PC-3 (cell line): Measurements from ENCODE around the gene TRPM1. TPM values are rescaled to one million over a fixed set of nuclear protein-coding genes. Genes with fewer than 3 reads are reported as not detected.

Source experiments
- ATAC-seq: fragments of 200-7000 bp; cut with Tn5 transposase; 2 replicates; pipeline ENCODE4 v1.9.1; 2020; ENCODE audit warnings: mild to moderate bottlenecking, moderate library complexity
- BruUV-seq: library from RNA; stranded (reverse); fragments of 400-500 nt; replicated peaks from 2 replicates; lab custom pipeline; 2021; lab: Mats Ljungman, UMichigan
- CTCF ChIA-PET: fragments of 300-600 bp; sonication (Branson Sonifier 250); formaldehyde crosslinking; loops from one replicate; lab custom pipeline; 2022; ENCODE audit warnings: antibody characterized with exemption; lab: Charles Lee
- POLR2A ChIA-PET: fragments of 300-600 bp; sonication (Branson Sonifier 250); formaldehyde crosslinking; loops from one replicate; lab custom pipeline; 2022; ENCODE audit warnings: antibody characterized with exemption; ENCODE audit not compliant: unreplicated experiment; lab: Charles Lee
- DNase-seq: peaks from one replicate; pipeline ENCODE4 v3.0.0-alpha.2; 2015
- H2AFZ ChIP-seq: fragments of 300-600 bp; sonication (generic); 2 replicates; pipeline ENCODE4 v1.6.0; 2016; ENCODE audit warnings: antibody characterized with exemption, low read length
- H3F3A ChIP-seq: fragments of 300-600 bp; sonication (generic); one replicate; pipeline ENCODE4 v1.6.0; 2017; ENCODE audit warnings: antibody characterized with exemption, low read length, control low read depth, mild to moderate bottlenecking; ENCODE audit not compliant: unreplicated experiment
- H3K27ac ChIP-seq: fragments of 300-600 bp; sonication (generic); 2 replicates; pipeline ENCODE4 v1.5.1; 2016; ENCODE audit warnings: mild to moderate bottlenecking, low read length
- H3K27me3 ChIP-seq: fragments of 300-600 bp; sonication (generic); 2 replicates; pipeline ENCODE4 v1.6.1; 2016; ENCODE audit warnings: low read length, mixed read lengths
- H3K36me3 ChIP-seq: fragments of 300-600 bp; sonication (generic); 2 replicates; pipeline ENCODE4 v1.6.1; 2016; ENCODE audit warnings: low read depth, mixed run types, low read length, mixed read lengths
- H3K4me1 ChIP-seq: fragments of 300-600 bp; sonication (generic); 2 replicates; pipeline ENCODE4 v1.5.1; 2016; ENCODE audit warnings: low read length; ENCODE audit not compliant: insufficient read depth
- H3K4me2 ChIP-seq: fragments of 300-600 bp; sonication (generic); 2 replicates; pipeline ENCODE4 v1.6.0; 2016; ENCODE audit warnings: low read length
- H3K4me3 ChIP-seq: fragments of 300-600 bp; sonication (generic); 2 replicates; pipeline ENCODE4 v1.5.1; 2016; ENCODE audit warnings: mild to moderate bottlenecking, low read length, mixed read lengths
- H3K79me2 ChIP-seq: fragments of 300-600 bp; sonication (generic); 2 replicates; pipeline ENCODE4 v1.6.1; 2017; ENCODE audit warnings: low read length, mixed read lengths
- H3K9ac ChIP-seq: fragments of 300-600 bp; sonication (generic); 2 replicates; pipeline ENCODE4 v1.6.0; 2016; ENCODE audit warnings: mild to moderate bottlenecking, low read length
- H3K9me2 ChIP-seq: fragments of 300-600 bp; sonication (generic); replicated peaks from 2 replicates; pipeline ENCODE4 v1.6.1; 2016; ENCODE audit warnings: mixed run types, low read length, mixed read lengths
- H3K9me3 ChIP-seq: fragments of 300-600 bp; sonication (generic); 2 replicates; pipeline ENCODE4 v1.6.1; 2016; ENCODE audit warnings: low read length, mixed read lengths
- H4K20me1 ChIP-seq: fragments of 300-600 bp; sonication (generic); 2 replicates; pipeline ENCODE4 v1.6.1; 2016; ENCODE audit warnings: low read length, mixed read lengths
- CTCF ChIP-seq: fragments of 300-600 bp; sonication (generic); conservative IDR thresholded peaks from 2 replicates; pipeline ENCODE4 v1.5.1; 2017; ENCODE audit warnings: antibody characterized with exemption, low read depth, mild to moderate bottlenecking, low read length
- EZH2 ChIP-seq: fragments of 300-600 bp; sonication (generic); IDR thresholded peaks from one replicate; pipeline ENCODE4 v1.6.1; 2017; ENCODE audit warnings: antibody characterized with exemption, mild to moderate bottlenecking, low read length; ENCODE audit not compliant: unreplicated experiment
- EZH2phosphoT487 ChIP-seq: fragments of 300-600 bp; sonication (generic); IDR thresholded peaks from 2 replicates; pipeline ENCODE4 v1.6.1; 2018; ENCODE audit warnings: mild to moderate bottlenecking, antibody characterized with exemption, low read length, borderline replicate concordance
- intact Hi-C: fragments of 100-400 bp; cut with micrococcal nuclease; formaldehyde crosslinking; loops from 2 replicates; pipeline ENCODE4 v1.9.0; 2023
- total RNA-seq: library from RNA; depleted of rRNA; stranded (reverse); fragments of >200 nt; gene quantifications from 2 replicates; pipeline ENCODE4 v1.2.3, GENCODE V29; 2014

TRPM1 gene
- total RNA-seq, 1 experiment from 2014 or later, result not detected

- DNase-seq (no peak), ATAC-seq (no peak)
- BruUV-seq, result no TSS peak
- H3K4me3 ChIP-seq, result no peak overlapping the region
- no peaks in the 10 kb centered on the region for H3K9me3 ChIP-seq
- no peak overlapping the region for H3K27ac ChIP-seq
- H2AFZ ChIP-seq, result no peak overlapping the region
- no peaks in the 10 kb centered on the region for H3F3A ChIP-seq
- intact Hi-C loops, result no loop called here
- CTCF ChIA-PET, result no interaction called here
- H3K79me2 ChIP-seq, result no peaks in the 10 kb centered on the region
- POLR2A ChIA-PET, result no interaction called here
- no peaks in the 10 kb centered on the region for H4K20me1 ChIP-seq
- H3K9ac ChIP-seq, result no peak overlapping the region
- peaks cover 22% of the 10 kb centered on the region for H3K4me1 ChIP-seq
- no peak overlapping the region for H3K4me2 ChIP-seq
- H3K27me3 ChIP-seq, result peaks cover 14% of the 10 kb centered on the region
- TF ChIP-seq EZH2phosphoT487, result no peak
- TF ChIP-seq EZH2, result no peak
- TF ChIP-seq CTCF, result no peak
- H3K9me2 ChIP-seq, result no peaks in the 10 kb centered on the region
- H3K36me3 ChIP-seq, result no peaks in the 10 kb centered on the region
Measured at GRCh38 chr15:31077941-31078340, 23.6 kb downstream of the TRPM1 start.

GRCh38 chr15:31077181-31077580, 24.3 kb downstream of the TRPM1 start:
- Histone ChIP-seq H3K79me2 (no peaks in the 10 kb centered on the region), H3K9me3 (no peaks in the 10 kb centered on the region), H3K4me2 (no peak overlapping the region), H3K9me2 (no peaks in the 10 kb centered on the region), H4K20me1 (no peaks in the 10 kb centered on the region), H2AFZ (no peak overlapping the region), H3F3A (no peaks in the 10 kb centered on the region), H3K27ac (no peak overlapping the region), H3K36me3 (no peaks in the 10 kb centered on the region), H3K4me1 (peaks cover 15% of the 10 kb centered on the region), H3K9ac (no peak overlapping the region), H3K27me3 (peaks cover 21% of the 10 kb centered on the region), H3K4me3 (no peak overlapping the region)
- no TSS peak for BruUV-seq
- intact Hi-C loops, result no loop called here
- POLR2A ChIA-PET, result no interaction called here
- ATAC-seq (no peak), DNase-seq (no peak)
- TF ChIP-seq EZH2phosphoT487 (no peak), CTCF (no peak), EZH2 (no peak)
- CTCF ChIA-PET, result no interaction called here

GRCh38 chr15:31074321-31074720, 27.2 kb downstream of the TRPM1 start:
- ATAC-seq (no peak), DNase-seq (no peak)
- H2AFZ ChIP-seq, result no peak overlapping the region
- intact Hi-C loops, result no loop called here
- no peaks in the 10 kb centered on the region for H4K20me1 ChIP-seq
- TF ChIP-seq EZH2phosphoT487, result no peak
- TF ChIP-seq EZH2, result no peak
- no peak for TF ChIP-seq CTCF
- ChIA-PET POLR2A (no interaction called here), CTCF (no interaction called here)
- no peaks in the 10 kb centered on the region for H3K36me3 ChIP-seq
- H3K4me1 ChIP-seq, result no peaks in the 10 kb centered on the region
- no peak overlapping the region for H3K4me2 ChIP-seq
- 0 out of 2 replicates have a peak, but pooled peaks cover 4% of the 10 kb centered on the region for H3K9me2 ChIP-seq
- no peaks in the 10 kb centered on the region for H3K79me2 ChIP-seq
- BruUV-seq, result no TSS peak
- H3K9ac ChIP-seq, result no peak overlapping the region
- peaks cover 23% of the 10 kb centered on the region for H3K27me3 ChIP-seq
- no peak overlapping the region for H3K4me3 ChIP-seq
- no peak overlapping the region for H3K27ac ChIP-seq
- no peaks in the 10 kb centered on the region for H3F3A ChIP-seq
- H3K9me3 ChIP-seq, result no peaks in the 10 kb centered on the region
